Measurements from ENCODE around the gene MRPL55. TPM values are rescaled to one million over a fixed set of nuclear protein-coding genes. Genes with fewer than 3 reads are reported as not detected.

MRPL55 gene
- polyA plus RNA-seq, 1 donor (not counting 4 experiments of a cell fraction or from before 2014, with no cell fraction given): 28.4 TPM

- Histone ChIP-seq H3K4me3 (ENCODE audit: control insufficient read depth in 2 of 3, extremely low read depth in 1 of 3, insufficient read depth in 2 of 3, low read depth in 1 of 3, low read length in 3 of 3) (no peak overlapping the region), H3K9me3 (ENCODE audit: control insufficient read depth, low read depth, low read length) (no peaks in the 10 kb centered on the region), H3K27me3 (ENCODE audit: control insufficient read depth, extremely low read depth, insufficient read depth, low read length) (no peaks in the 10 kb centered on the region), H3K79me2 (ENCODE audit: control insufficient read depth, insufficient read depth, low read length) (peaks cover 2% of the 10 kb centered on the region), H3K36me3 (ENCODE audit: control insufficient read depth in 2 of 2, extremely low read depth in 1 of 2, insufficient read depth in 2 of 2, low read length in 2 of 2) (peaks cover 12 to 17% of the 10 kb centered on the region in 2 experiments), H3K4me2 (ENCODE audit: control insufficient read depth, extremely low read depth, insufficient read depth, low read depth, low read length) (no peak overlapping the region), H3K4me1 (ENCODE audit: control insufficient read depth, extremely low read depth, insufficient read depth, low read length) (peaks cover 46% of the 10 kb centered on the region), H2AFZ (ENCODE audit: control insufficient read depth, low read length) (no peak overlapping the region), H4K20me1 (ENCODE audit: control insufficient read depth, extremely low read depth, insufficient read depth, low read length) (peaks cover 3% of the 10 kb centered on the region), H3K9ac (ENCODE audit: control insufficient read depth, extremely low read depth, insufficient read depth, low read length) (no peak overlapping the region), H3K9me1 (ENCODE audit: control insufficient read depth, extremely low read depth, insufficient read depth, low read length) (no peaks in the 10 kb centered on the region), H3K27ac (ENCODE audit: control insufficient read depth, insufficient read depth, low read length) (no peak overlapping the region)
- dilution Hi-C loops (cut with MboI; ENCODE audit: extremely low pct_ligation_motif_present, low sequenced_read_pairs): no loop called here
- TF ChIP-seq CTCF (optimal IDR thresholded peaks at IDR 0.05 in 1 of 3, IDR thresholded peaks at IDR 0.05 in 1 of 3, conservative IDR thresholded peaks at IDR 0.05 in 1 of 3; ENCODE audit: extremely low read depth in 1 of 3, insufficient read depth in 2 of 3, low read length in 3 of 3) (no peak), EZH2 (IDR thresholded peaks at IDR 0.05; ENCODE audit: low read length) (no peak)
- FAIRE-seq (no peak), DNase-seq (ENCODE audit: low read depth, low spot score) (no peak)
These were observed 43.8 kb upstream of the MRPL55 start for GRCh38 chr1:228152918-228153258.

- Histone ChIP-seq H3K27ac (ENCODE audit: control insufficient read depth, insufficient read depth, low read length) (no peak overlapping the region), H3K9me3 (ENCODE audit: control insufficient read depth, low read depth, low read length) (no peaks in the 10 kb centered on the region), H3K4me1 (ENCODE audit: control insufficient read depth, extremely low read depth, insufficient read depth, low read length) (peaks cover 52% of the 10 kb centered on the region), H3K9ac (ENCODE audit: control insufficient read depth, extremely low read depth, insufficient read depth, low read length) (no peak overlapping the region), H3K4me2 (ENCODE audit: control insufficient read depth, extremely low read depth, insufficient read depth, low read depth, low read length) (no peak overlapping the region), H4K20me1 (ENCODE audit: control insufficient read depth, extremely low read depth, insufficient read depth, low read length) (peaks cover 3% of the 10 kb centered on the region), H3K4me3 (ENCODE audit: control insufficient read depth in 2 of 3, extremely low read depth in 1 of 3, insufficient read depth in 2 of 3, low read depth in 1 of 3, low read length in 3 of 3) (no peak overlapping the region), H3K79me2 (ENCODE audit: control insufficient read depth, insufficient read depth, low read length) (peaks cover 8% of the 10 kb centered on the region), H3K36me3 (ENCODE audit: control insufficient read depth in 2 of 2, extremely low read depth in 1 of 2, insufficient read depth in 2 of 2, low read length in 2 of 2) (peaks cover 14 to 23% of the 10 kb centered on the region in 2 experiments), H3K9me1 (ENCODE audit: control insufficient read depth, extremely low read depth, insufficient read depth, low read length) (no peaks in the 10 kb centered on the region), H3K27me3 (ENCODE audit: control insufficient read depth, extremely low read depth, insufficient read depth, low read length) (no peaks in the 10 kb centered on the region), H2AFZ (ENCODE audit: control insufficient read depth, low read length) (no peak overlapping the region)
- no peak for TF ChIP-seq EZH2 (IDR thresholded peaks at IDR 0.05; ENCODE audit: low read length)
- no peak for TF ChIP-seq CTCF (optimal IDR thresholded peaks at IDR 0.05 in 1 of 3, IDR thresholded peaks at IDR 0.05 in 1 of 3, conservative IDR thresholded peaks at IDR 0.05 in 1 of 3; ENCODE audit: extremely low read depth in 1 of 3, insufficient read depth in 2 of 3, low read length in 3 of 3)
- dilution Hi-C loops (cut with MboI; ENCODE audit: extremely low pct_ligation_motif_present, low sequenced_read_pairs): no loop called here
- FAIRE-seq (no peak), DNase-seq (ENCODE audit: low read depth, low spot score) (no peak)
These were observed 43.2 kb upstream of the MRPL55 start for GRCh38 chr1:228152097-228152917.

All from keratinocyte (primary cell).